Neural cell (in vitro differentiated cells): ENCODE measurements around the gene SF1. TPM values are rescaled to one million over a fixed set of nuclear protein-coding genes. Genes with fewer than 3 reads are reported as not detected.

Experiments
- H2AFZ ChIP-seq: fragments of 200-600, 300-800 bp; sonication (generic), shearing (Covaris generic); 2 replicates; pipeline ENCODE4 v1.6.0; 2014; ENCODE audit warnings: low read depth, mild to moderate bottlenecking, antibody characterized with exemption, low read length, moderate library complexity
- H3F3A ChIP-seq: fragments of 200-600 bp; shearing (Covaris generic); 2 replicates; pipeline ENCODE4 v1.6.1; 2016; ENCODE audit warnings: mild to moderate bottlenecking, moderate library complexity, mixed read lengths, antibody characterized with exemption, low read length; ENCODE audit not compliant: insufficient read depth, poor library complexity, severe bottlenecking
- H3K27ac ChIP-seq: fragments of 200-600, 300-800 bp; sonication (generic), shearing (Covaris generic); 2 replicates; pipeline ENCODE4 v1.5.1; 2014; ENCODE audit warnings: mild to moderate bottlenecking, low read length, moderate library complexity
- H3K27me3 ChIP-seq: fragments of 300-800, 200-600 bp; sonication (generic), shearing (Covaris generic); 2 replicates; pipeline ENCODE4 v1.6.0; 2014; ENCODE audit warnings: mild to moderate bottlenecking, low read depth, low read length, moderate library complexity; ENCODE audit not compliant: insufficient read depth
- H3K36me3 ChIP-seq: fragments of 300-800, 200-600 bp; sonication (generic), shearing (Covaris generic); 2 replicates; pipeline ENCODE4 v1.5.1; 2014; ENCODE audit warnings: mild to moderate bottlenecking, antibody characterized with exemption, low read length, moderate library complexity; ENCODE audit not compliant: insufficient read depth
- H3K4me2 ChIP-seq: fragments of 300-800, 200-600 bp; sonication (generic), shearing (Covaris generic); 2 replicates; pipeline ENCODE4 v1.6.0; 2014; ENCODE audit warnings: mild to moderate bottlenecking, low read length
- H3K4me3 ChIP-seq: fragments of 300-800, 200-600 bp; sonication (generic), shearing (Covaris generic); 2 replicates; pipeline ENCODE4 v1.5.1; 2014; ENCODE audit warnings: mild to moderate bottlenecking, low read length, moderate library complexity
- H3K79me2 ChIP-seq: fragments of 200-600 bp; shearing (Covaris generic); replicated peaks from 2 replicates; pipeline ENCODE4 v1.6.0; 2014; ENCODE audit warnings: mild to moderate bottlenecking, low read length, moderate library complexity; ENCODE audit not compliant: insufficient read depth
- H3K9ac ChIP-seq: fragments of 300-800, 200-600 bp; sonication (generic), shearing (Covaris generic); 2 replicates; pipeline ENCODE4 v1.6.1; 2016; ENCODE audit warnings: mild to moderate bottlenecking, low read length, mixed read lengths
- H3K9me2 ChIP-seq: fragments of 200-600 bp; shearing (Covaris generic); 2 replicates; pipeline ENCODE4 v1.6.1; 2016; ENCODE audit warnings: mild to moderate bottlenecking, low read length, mixed read lengths; ENCODE audit not compliant: insufficient read depth
- H3K9me3 ChIP-seq: fragments of 200-600, 300-800 bp; sonication (generic), shearing (Covaris generic); 2 replicates; pipeline ENCODE4 v1.6.1; 2016; ENCODE audit warnings: mild to moderate bottlenecking, mixed run types, low read length, moderate library complexity, mixed read lengths
- H4K20me1 ChIP-seq: fragments of 200-600 bp; shearing (Covaris generic); 2 replicates; pipeline ENCODE4 v1.6.1; 2016; ENCODE audit warnings: mild to moderate bottlenecking, mixed run types; ENCODE audit not compliant: insufficient read depth
- EP300 ChIP-seq: fragments of 450-650 bp; conservative IDR thresholded peaks from 2 replicates; pipeline ENCODE4 v1.6.1; 2014; ENCODE audit warnings: antibody characterized with exemption, mild to moderate bottlenecking, moderate library complexity; ENCODE audit not compliant: poor library complexity, severe bottlenecking
- EZH2 ChIP-seq: fragments of 200-600, 300-800 bp; shearing (Covaris generic), sonication (generic); IDR thresholded peaks from 2 replicates; pipeline ENCODE4 v1.6.1; 2014; ENCODE audit warnings: antibody characterized with exemption, low read length, borderline replicate concordance, mild to moderate bottlenecking; ENCODE audit not compliant: insufficient read depth, poor library complexity, severe bottlenecking
- MXI1 ChIP-seq: fragments of 450-650 bp; conservative IDR thresholded peaks from 2 replicates; pipeline ENCODE4 v1.6.1; 2014; ENCODE audit warnings: antibody characterized with exemption, mild to moderate bottlenecking; ENCODE audit not compliant: poor library complexity, severe bottlenecking
- POLR2AphosphoS5 ChIP-seq: IDR thresholded peaks from 2 replicates; pipeline ENCODE4 v1.6.1; 2012
- RAD21 ChIP-seq: fragments of 450-650 bp; conservative IDR thresholded peaks from 2 replicates; pipeline ENCODE4 v1.6.1; 2014; ENCODE audit warnings: antibody characterized with exemption, mild to moderate bottlenecking, moderate library complexity
- REST ChIP-seq: IDR thresholded peaks from 2 replicates; pipeline ENCODE4 v1.6.1; 2012; ENCODE audit warnings: borderline replicate concordance
- SMC3 ChIP-seq: fragments of 450-650 bp; conservative IDR thresholded peaks from 2 replicates; pipeline ENCODE4 v1.6.1; 2014; ENCODE audit warnings: antibody characterized with exemption, mild to moderate bottlenecking, moderate library complexity; ENCODE audit not compliant: poor library complexity
- TAF1 ChIP-seq: IDR thresholded peaks from 2 replicates; pipeline ENCODE4 v1.6.1; 2012; ENCODE audit warnings: low read depth
- polyA plus RNA-seq: library from polyadenylated mRNA; depleted of rRNA; stranded (reverse); fragments of >200 nt; gene quantifications from 2 replicates; pipeline ENCODE4 v1.2.3, GENCODE V29; 2014
- TF ChIP-seq, protein P1 (sequence below): fragments of 450-650 bp; IDR thresholded peaks from 2 replicates; pipeline ENCODE4 v1.5.1; 2014; ENCODE audit warnings: antibody characterized with exemption, mild to moderate bottlenecking, moderate library complexity; ENCODE audit not compliant: poor library complexity, severe bottlenecking

Gene SF1
- polyA plus RNA-seq, 1 donor from 2014 or later: 53.2 TPM

- H4K20me1 ChIP-seq: no peaks in the 10 kb centered on the region
- no peaks in the 10 kb centered on the region for H3K27me3 ChIP-seq
- no peak overlapping the region for H3K4me2 ChIP-seq
- no peaks in the 10 kb centered on the region for H3F3A ChIP-seq
- H3K9me3 ChIP-seq: no peaks in the 10 kb centered on the region
- H3K9me2 ChIP-seq: no peaks in the 10 kb centered on the region
- H3K79me2 ChIP-seq: no peaks in the 10 kb centered on the region
- no peak for TF ChIP-seq RAD21
- no peak for TF ChIP-seq EZH2
- no peak for TF ChIP-seq POLR2AphosphoS5
- no peak overlapping the region for H3K4me3 ChIP-seq
- H2AFZ ChIP-seq: no peak overlapping the region
- no peaks in the 10 kb centered on the region for H3K36me3 ChIP-seq
- H3K27ac ChIP-seq: no peak overlapping the region
- no peak overlapping the region for H3K9ac ChIP-seq
These were observed 48.5 kb upstream of the SF1 start for GRCh38 chr11:64826578-64827450.

DNA sequence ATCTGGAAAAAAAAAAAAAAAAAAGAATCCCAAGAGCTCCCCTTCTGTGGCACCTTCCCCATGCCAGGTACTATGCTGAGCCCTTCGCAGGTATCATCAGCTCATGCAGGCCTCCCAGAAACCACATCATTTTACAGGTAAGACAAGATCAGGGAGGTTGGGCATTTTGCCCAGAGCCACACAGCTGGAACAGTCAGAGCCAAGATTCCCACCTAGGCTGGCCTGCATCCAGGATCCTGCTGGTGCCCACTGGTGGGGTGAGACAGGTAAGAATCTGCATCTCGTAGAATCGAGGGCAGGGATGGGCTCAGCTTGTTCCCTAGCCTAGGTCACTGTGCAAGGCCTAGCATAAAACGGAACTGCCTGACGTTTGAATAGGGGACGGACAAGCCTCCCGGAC is 47.7 kb upstream of the SF1 start:
- H3K4me3 ChIP-seq: no peak overlapping the region
- no peaks in the 10 kb centered on the region for H3K9me2 ChIP-seq
- no peaks in the 10 kb centered on the region for H3K27me3 ChIP-seq
- H3K27ac ChIP-seq: no peak overlapping the region
- no peak overlapping the region for H2AFZ ChIP-seq
- no peaks in the 10 kb centered on the region for H3K79me2 ChIP-seq
- no peak overlapping the region for H3K4me2 ChIP-seq
- TF ChIP-seq EP300 (no peak), TAF1 (no peak), SMC3 (no peak), RAD21 (no peak), REST (no peak), EZH2 (no peak), POLR2AphosphoS5 (no peak), MXI1 (no peak)
- TF ChIP-seq, protein P1, sequence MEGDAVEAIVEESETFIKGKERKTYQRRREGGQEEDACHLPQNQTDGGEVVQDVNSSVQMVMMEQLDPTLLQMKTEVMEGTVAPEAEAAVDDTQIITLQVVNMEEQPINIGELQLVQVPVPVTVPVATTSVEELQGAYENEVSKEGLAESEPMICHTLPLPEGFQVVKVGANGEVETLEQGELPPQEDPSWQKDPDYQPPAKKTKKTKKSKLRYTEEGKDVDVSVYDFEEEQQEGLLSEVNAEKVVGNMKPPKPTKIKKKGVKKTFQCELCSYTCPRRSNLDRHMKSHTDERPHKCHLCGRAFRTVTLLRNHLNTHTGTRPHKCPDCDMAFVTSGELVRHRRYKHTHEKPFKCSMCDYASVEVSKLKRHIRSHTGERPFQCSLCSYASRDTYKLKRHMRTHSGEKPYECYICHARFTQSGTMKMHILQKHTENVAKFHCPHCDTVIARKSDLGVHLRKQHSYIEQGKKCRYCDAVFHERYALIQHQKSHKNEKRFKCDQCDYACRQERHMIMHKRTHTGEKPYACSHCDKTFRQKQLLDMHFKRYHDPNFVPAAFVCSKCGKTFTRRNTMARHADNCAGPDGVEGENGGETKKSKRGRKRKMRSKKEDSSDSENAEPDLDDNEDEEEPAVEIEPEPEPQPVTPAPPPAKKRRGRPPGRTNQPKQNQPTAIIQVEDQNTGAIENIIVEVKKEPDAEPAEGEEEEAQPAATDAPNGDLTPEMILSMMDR: no peak
- H3K36me3 ChIP-seq: no peaks in the 10 kb centered on the region
- no peaks in the 10 kb centered on the region for H4K20me1 ChIP-seq
- no peaks in the 10 kb centered on the region for H3F3A ChIP-seq
- no peaks in the 10 kb centered on the region for H3K9me3 ChIP-seq
- no peak overlapping the region for H3K9ac ChIP-seq
